H54 (cell line): ENCODE results near the gene SSR1.

Source experiments
- DNase-seq: peaks from one replicate; pipeline ENCODE4 v3.0.0; 2011; ENCODE audit warnings: low spot score, mixed read lengths; ENCODE audit not compliant: insufficient read length
- FAIRE-seq: peaks from 3 replicates; lab custom pipeline; 2011; peaks lifted over from hg19 to GRCh38; lab: Jason Lieb, UNC
- POLR2A ChIP-seq: IDR thresholded peaks from 2 replicates; pipeline ENCODE4 v1.6.1; 2011; ENCODE audit warnings: low read depth, mild to moderate bottlenecking, low read length

SSR1 gene

GRCh38 chr6:7313505-7314165 lies 636 bp upstream of the SSR1 start:
- TF ChIP-seq POLR2A = no peak
- DNase-seq = no peak
- no peak for FAIRE-seq

GRCh38 chr6:7311917-7312615 lies 933 bp downstream of the SSR1 start:
- DNase-seq (no peak), FAIRE-seq (no peak)

GRCh38 chr6:7311176-7311575 lies 1.8 kb downstream of the SSR1 start:
- FAIRE-seq (no peak), DNase-seq (no peak)
- no peak for TF ChIP-seq POLR2A

More at GRCh38 chr6:7311917-7312615, 933 bp downstream of the SSR1 start:
- no peak for TF ChIP-seq POLR2A

- no peak for TF ChIP-seq POLR2A
- no peak for DNase-seq
- no peak for FAIRE-seq
Measured at GRCh38 chr6:7309050-7309449, 3.9 kb downstream of the SSR1 start.

- TF ChIP-seq POLR2A = no peak
- DNase-seq (no peak), FAIRE-seq (no peak)
Measured at GRCh38 chr6:7307533-7307932, 5.5 kb downstream of the SSR1 start.

GRCh38 chr6:7304821-7305220 lies 8.2 kb downstream of the SSR1 start:
- FAIRE-seq = no peak

GRCh38 chr6:7301702-7302101 lies 11.3 kb downstream of the SSR1 start:
- FAIRE-seq (peak; percentile 15), DNase-seq (no peak)
- TF ChIP-seq POLR2A = no peak

More at GRCh38 chr6:7304821-7305220, 8.2 kb downstream of the SSR1 start:
- no peak for DNase-seq
- TF ChIP-seq POLR2A = no peak

GRCh38 chr6:7300926-7301325 lies 12.1 kb downstream of the SSR1 start:
- no peak for FAIRE-seq

GRCh38 chr6:7298113-7298512 lies 14.9 kb downstream of the SSR1 start:
- no peak for TF ChIP-seq POLR2A
- DNase-seq (no peak), FAIRE-seq (no peak)

More at GRCh38 chr6:7300926-7301325, 12.1 kb downstream of the SSR1 start:
- TF ChIP-seq POLR2A = no peak
- no peak for DNase-seq

GRCh38 chr6:7296602-7297001 lies 16.4 kb downstream of the SSR1 start:
- FAIRE-seq = no peak
- TF ChIP-seq POLR2A = no peak
- DNase-seq = no peak

- FAIRE-seq (no peak), DNase-seq (no peak)
- TF ChIP-seq POLR2A = no peak
Measured at GRCh38 chr6:7295916-7296315, 17.1 kb downstream of the SSR1 start.

GRCh38 chr6:7292596-7293255 lies 20.3 kb downstream of the SSR1 start:
- DNase-seq (no peak), FAIRE-seq (no peak)
- TF ChIP-seq POLR2A = no peak

- FAIRE-seq (no peak), DNase-seq (no peak)
- TF ChIP-seq POLR2A = no peak
Measured at GRCh38 chr6:7290079-7290478, 22.9 kb downstream of the SSR1 start.

- no peak for FAIRE-seq
- DNase-seq = no peak
- no peak for TF ChIP-seq POLR2A
Measured at GRCh38 chr6:7285416-7285815, 27.6 kb downstream of the SSR1 start.
